GM23338 (cell line): ENCODE results near the gene TEKTIP1.

Source experiments
- CREB1 ChIP-seq: fragments of 250-450 bp; sonication (Bioruptor Pico); IDR thresholded peaks from 2 replicates; pipeline ENCODE4 v1.5.0; 2020; ENCODE audit warnings: low read depth, mild to moderate bottlenecking, moderate library complexity
- CTCF ChIP-seq, 2 experiments: fragments of 200-600 bp in 1 of 2; sonication (generic) in 1 of 2; conservative IDR thresholded peaks; 2 replicates each; pipeline versions ENCODE4 v1.5.1 to v1.6.1; 2016 to 2017; ENCODE audit warnings: antibody characterized with exemption in 2 of 2, low read depth in 2 of 2, mild to moderate bottlenecking in 2 of 2, moderate library complexity in 1 of 2
- ETS1 ChIP-seq: IDR thresholded peaks from 2 replicates; pipeline ENCODE4 v1.6.1; 2016; ENCODE audit warnings: antibody characterized with exemption
- EZH2 ChIP-seq: fragments of 200-600 bp; sonication (generic); IDR thresholded peaks from one replicate; pipeline ENCODE4 v1.8.0; 2017; ENCODE audit warnings: antibody characterized with exemption, mild to moderate bottlenecking, low read depth; ENCODE audit not compliant: unreplicated experiment
- EZH2phosphoT487 ChIP-seq: fragments of 200-600 bp; sonication (generic); IDR thresholded peaks from one replicate; pipeline ENCODE4 v1.8.1; 2018; ENCODE audit warnings: antibody characterized with exemption; ENCODE audit not compliant: unreplicated experiment
- JUNB ChIP-seq: IDR thresholded peaks from one replicate; pipeline ENCODE4 v1.6.1; 2016; ENCODE audit warnings: antibody characterized with exemption; ENCODE audit not compliant: unreplicated experiment
- NANOG ChIP-seq: IDR thresholded peaks from 2 replicates; pipeline ENCODE4 v1.6.1; 2016; ENCODE audit warnings: antibody characterized with exemption, borderline replicate concordance
- POLR2AphosphoS5 ChIP-seq: IDR thresholded peaks from 2 replicates; pipeline ENCODE4 v1.6.1; 2016; ENCODE audit warnings: antibody characterized with exemption, low read depth
- STAT1 ChIP-seq: IDR thresholded peaks from one replicate; pipeline ENCODE4 v1.6.1; 2016; ENCODE audit warnings: antibody characterized with exemption; ENCODE audit not compliant: unreplicated experiment
- ZNF114 ChIP-seq: fragments of 250-450 bp; sonication (Bioruptor Pico); IDR thresholded peaks from 2 replicates; pipeline ENCODE4 v1.5.0; 2020; ENCODE audit warnings: mild to moderate bottlenecking, moderate library complexity
- ZNF331 ChIP-seq: fragments of 250-450 bp; sonication (Bioruptor Pico); IDR thresholded peaks from 2 replicates; pipeline ENCODE4 v1.5.0; 2020; ENCODE audit warnings: low read depth, mild to moderate bottlenecking, moderate library complexity
- TF ChIP-seq, protein P1 (sequence below): IDR thresholded peaks from one replicate; pipeline ENCODE4 v1.6.1; 2018; ENCODE audit warnings: antibody characterized with exemption; ENCODE audit not compliant: unreplicated experiment
- TF ChIP-seq, protein P2 (sequence below): fragments of 250-450 bp; sonication (Bioruptor Pico); IDR thresholded peaks from 2 replicates; pipeline ENCODE4 v1.5.0; 2020; ENCODE audit warnings: mild to moderate bottlenecking, moderate library complexity

DNA sequence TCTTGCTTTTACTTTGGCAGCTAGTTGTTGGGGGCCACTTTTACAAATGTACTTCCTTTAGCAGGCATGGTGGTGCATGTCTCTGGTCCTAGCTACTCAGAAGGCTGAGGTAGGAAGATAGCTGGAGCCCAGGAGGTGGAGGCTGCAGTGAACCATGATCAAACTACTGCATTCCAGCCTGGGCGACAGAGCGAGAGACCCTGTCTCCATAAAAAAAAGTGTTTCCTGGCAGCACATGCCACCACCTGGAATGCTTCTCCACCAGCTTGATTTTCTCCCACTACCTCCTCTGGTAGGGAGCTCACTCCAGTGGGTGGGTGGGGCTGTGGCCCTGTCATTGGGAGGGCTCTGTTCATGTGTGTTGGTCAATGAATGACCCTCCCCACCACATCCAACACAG lies 20.3 kb upstream of the TEKTIP1 start:
- TF ChIP-seq POLR2AphosphoS5 (no peak), CTCF (conservative IDR thresholded peaks at IDR 0.05; ENCODE audit: low read depth in 2 of 2) (no peak), EZH2phosphoT487 (no peak), ETS1 (no peak), CREB1 (CRISPR knock-in tag) (no peak), EZH2 (no peak), NANOG (no peak), ZNF114 (CRISPR knock-in tag) (no peak), JUNB (no peak), ZNF331 (CRISPR knock-in tag) (no peak), STAT1 (no peak)
- TF ChIP-seq, protein P1, sequence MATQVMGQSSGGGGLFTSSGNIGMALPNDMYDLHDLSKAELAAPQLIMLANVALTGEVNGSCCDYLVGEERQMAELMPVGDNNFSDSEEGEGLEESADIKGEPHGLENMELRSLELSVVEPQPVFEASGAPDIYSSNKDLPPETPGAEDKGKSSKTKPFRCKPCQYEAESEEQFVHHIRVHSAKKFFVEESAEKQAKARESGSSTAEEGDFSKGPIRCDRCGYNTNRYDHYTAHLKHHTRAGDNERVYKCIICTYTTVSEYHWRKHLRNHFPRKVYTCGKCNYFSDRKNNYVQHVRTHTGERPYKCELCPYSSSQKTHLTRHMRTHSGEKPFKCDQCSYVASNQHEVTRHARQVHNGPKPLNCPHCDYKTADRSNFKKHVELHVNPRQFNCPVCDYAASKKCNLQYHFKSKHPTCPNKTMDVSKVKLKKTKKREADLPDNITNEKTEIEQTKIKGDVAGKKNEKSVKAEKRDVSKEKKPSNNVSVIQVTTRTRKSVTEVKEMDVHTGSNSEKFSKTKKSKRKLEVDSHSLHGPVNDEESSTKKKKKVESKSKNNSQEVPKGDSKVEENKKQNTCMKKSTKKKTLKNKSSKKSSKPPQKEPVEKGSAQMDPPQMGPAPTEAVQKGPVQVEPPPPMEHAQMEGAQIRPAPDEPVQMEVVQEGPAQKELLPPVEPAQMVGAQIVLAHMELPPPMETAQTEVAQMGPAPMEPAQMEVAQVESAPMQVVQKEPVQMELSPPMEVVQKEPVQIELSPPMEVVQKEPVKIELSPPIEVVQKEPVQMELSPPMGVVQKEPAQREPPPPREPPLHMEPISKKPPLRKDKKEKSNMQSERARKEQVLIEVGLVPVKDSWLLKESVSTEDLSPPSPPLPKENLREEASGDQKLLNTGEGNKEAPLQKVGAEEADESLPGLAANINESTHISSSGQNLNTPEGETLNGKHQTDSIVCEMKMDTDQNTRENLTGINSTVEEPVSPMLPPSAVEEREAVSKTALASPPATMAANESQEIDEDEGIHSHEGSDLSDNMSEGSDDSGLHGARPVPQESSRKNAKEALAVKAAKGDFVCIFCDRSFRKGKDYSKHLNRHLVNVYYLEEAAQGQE: no peak
- TF ChIP-seq, protein P2, sequence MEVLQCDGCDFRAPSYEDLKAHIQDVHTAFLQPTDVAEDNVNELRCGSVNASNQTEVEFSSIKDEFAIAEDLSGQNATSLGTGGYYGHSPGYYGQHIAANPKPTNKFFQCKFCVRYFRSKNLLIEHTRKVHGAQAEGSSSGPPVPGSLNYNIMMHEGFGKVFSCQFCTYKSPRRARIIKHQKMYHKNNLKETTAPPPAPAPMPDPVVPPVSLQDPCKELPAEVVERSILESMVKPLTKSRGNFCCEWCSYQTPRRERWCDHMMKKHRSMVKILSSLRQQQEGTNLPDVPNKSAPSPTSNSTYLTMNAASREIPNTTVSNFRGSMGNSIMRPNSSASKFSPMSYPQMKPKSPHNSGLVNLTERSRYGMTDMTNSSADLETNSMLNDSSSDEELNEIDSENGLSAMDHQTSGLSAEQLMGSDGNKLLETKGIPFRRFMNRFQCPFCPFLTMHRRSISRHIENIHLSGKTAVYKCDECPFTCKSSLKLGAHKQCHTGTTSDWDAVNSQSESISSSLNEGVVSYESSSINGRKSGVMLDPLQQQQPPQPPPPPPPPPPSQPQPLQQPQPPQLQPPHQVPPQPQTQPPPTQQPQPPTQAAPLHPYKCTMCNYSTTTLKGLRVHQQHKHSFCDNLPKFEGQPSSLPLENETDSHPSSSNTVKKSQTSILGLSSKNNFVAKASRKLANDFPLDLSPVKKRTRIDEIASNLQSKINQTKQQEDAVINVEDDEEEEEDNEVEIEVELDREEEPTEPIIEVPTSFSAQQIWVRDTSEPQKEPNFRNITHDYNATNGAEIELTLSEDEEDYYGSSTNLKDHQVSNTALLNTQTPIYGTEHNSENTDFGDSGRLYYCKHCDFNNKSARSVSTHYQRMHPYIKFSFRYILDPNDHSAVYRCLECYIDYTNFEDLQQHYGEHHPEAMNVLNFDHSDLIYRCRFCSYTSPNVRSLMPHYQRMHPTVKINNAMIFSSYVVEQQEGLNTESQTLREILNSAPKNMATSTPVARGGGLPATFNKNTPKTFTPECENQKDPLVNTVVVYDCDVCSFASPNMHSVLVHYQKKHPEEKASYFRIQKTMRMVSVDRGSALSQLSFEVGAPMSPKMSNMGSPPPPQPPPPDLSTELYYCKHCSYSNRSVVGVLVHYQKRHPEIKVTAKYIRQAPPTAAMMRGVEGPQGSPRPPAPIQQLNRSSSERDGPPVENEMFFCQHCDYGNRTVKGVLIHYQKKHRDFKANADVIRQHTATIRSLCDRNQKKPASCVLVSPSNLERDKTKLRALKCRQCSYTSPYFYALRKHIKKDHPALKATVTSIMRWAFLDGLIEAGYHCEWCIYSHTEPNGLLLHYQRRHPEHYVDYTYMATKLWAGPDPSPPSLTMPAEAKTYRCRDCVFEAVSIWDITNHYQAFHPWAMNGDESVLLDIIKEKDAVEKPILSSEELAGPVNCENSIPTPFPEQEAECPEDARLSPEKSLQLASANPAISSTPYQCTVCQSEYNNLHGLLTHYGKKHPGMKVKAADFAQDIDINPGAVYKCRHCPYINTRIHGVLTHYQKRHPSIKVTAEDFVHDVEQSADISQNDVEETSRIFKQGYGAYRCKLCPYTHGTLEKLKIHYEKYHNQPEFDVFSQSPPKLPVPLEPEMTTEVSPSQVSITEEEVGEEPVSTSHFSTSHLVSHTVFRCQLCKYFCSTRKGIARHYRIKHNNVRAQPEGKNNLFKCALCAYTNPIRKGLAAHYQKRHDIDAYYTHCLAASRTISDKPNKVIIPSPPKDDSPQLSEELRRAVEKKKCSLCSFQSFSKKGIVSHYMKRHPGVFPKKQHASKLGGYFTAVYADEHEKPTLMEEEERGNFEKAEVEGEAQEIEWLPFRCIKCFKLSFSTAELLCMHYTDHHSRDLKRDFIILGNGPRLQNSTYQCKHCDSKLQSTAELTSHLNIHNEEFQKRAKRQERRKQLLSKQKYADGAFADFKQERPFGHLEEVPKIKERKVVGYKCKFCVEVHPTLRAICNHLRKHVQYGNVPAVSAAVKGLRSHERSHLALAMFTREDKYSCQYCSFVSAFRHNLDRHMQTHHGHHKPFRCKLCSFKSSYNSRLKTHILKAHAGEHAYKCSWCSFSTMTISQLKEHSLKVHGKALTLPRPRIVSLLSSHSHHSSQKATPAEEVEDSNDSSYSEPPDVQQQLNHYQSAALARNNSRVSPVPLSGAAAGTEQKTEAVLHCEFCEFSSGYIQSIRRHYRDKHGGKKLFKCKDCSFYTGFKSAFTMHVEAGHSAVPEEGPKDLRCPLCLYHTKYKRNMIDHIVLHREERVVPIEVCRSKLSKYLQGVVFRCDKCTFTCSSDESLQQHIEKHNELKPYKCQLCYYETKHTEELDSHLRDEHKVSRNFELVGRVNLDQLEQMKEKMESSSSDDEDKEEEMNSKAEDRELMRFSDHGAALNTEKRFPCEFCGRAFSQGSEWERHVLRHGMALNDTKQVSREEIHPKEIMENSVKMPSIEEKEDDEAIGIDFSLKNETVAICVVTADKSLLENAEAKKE (CRISPR knock-in tag): no peak
